OCI-LY7 (cell line): ENCODE results near the gene MEMO1.

Source experiments
- EZH2phosphoT487 ChIP-seq: fragments of 200-600 bp; sonication (generic); IDR thresholded peaks from 2 replicates; pipeline ENCODE4 v1.6.1; 2018; ENCODE audit warnings: low read depth, borderline replicate concordance, mild to moderate bottlenecking, mixed run types, antibody characterized with exemption, low read length, moderate library complexity, mixed read lengths
- TF ChIP-seq, protein P1 (sequence below): fragments of 200-600 bp; sonication (generic); conservative IDR thresholded peaks from 2 replicates; pipeline ENCODE4 v1.5.1; 2014; ENCODE audit warnings: mild to moderate bottlenecking, antibody characterized with exemption, low read length, moderate library complexity, mixed read lengths

- TF ChIP-seq, protein P1, sequence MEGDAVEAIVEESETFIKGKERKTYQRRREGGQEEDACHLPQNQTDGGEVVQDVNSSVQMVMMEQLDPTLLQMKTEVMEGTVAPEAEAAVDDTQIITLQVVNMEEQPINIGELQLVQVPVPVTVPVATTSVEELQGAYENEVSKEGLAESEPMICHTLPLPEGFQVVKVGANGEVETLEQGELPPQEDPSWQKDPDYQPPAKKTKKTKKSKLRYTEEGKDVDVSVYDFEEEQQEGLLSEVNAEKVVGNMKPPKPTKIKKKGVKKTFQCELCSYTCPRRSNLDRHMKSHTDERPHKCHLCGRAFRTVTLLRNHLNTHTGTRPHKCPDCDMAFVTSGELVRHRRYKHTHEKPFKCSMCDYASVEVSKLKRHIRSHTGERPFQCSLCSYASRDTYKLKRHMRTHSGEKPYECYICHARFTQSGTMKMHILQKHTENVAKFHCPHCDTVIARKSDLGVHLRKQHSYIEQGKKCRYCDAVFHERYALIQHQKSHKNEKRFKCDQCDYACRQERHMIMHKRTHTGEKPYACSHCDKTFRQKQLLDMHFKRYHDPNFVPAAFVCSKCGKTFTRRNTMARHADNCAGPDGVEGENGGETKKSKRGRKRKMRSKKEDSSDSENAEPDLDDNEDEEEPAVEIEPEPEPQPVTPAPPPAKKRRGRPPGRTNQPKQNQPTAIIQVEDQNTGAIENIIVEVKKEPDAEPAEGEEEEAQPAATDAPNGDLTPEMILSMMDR: no peak
- TF ChIP-seq EZH2phosphoT487: no peak
Measured at GRCh38 chr2:31973665-31974064, 37.1 kb downstream of the MEMO1 start.
